Stimulated activated CD4-positive, alpha-beta T cell treated with anti-CD3 and anti-CD28 coated beads, Interleukin-2, amount 100 ng/mL, for 48 hours (primary cell): ENCODE results near the gene LRRC63.
"Not testable (repeated sequence)": the region's sequence is repeated elsewhere in the genome, so short reads cannot be mapped to it uniquely, and the experiment has no call there.

Source experiments
- DNase-seq, 2 donors: peaks; one replicate each; pipeline ENCODE4 v3.0.0-alpha.2; 2020

LRRC63 gene

DNA sequence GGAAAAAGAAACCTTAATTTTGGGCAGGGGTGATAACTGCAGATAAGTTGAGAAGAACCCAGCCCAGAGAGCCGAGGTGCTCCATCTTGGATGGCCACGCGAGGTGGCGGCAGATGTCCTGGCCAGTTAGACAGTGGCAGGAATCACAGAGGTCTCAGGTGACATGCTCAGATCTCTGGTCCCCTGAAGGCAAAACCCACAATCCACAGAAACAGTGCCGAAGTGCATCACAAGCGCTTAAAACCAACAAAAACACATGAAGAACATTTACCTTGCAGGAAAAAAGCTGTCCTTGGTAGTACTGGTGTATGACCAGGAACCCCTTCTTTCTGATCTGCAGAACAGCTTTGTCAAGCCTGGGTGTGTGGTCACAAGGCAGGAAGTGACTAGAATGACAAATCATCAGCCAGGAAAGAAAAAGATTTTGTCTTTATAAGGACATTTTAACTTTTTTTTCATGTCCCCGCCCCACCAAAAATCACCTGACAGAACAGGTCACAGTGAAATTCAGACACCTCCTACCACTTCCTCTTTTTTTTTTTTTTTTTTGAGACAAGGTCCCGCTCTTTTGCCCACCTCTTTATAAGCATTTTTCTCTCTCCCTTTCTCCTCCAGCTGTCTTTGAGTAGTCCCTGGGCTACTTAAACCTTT lies 29.8 kb upstream of the LRRC63 start, which contains the start of gene LCP1:
Gene LCP1 (minus strand): TSS at position 338 of the 651 bp plus-strand sequence. CDS start 22,515 bp downstream, outside the sequence.
- DNase-seq, result peak; percentile 54 to 61

DNA sequence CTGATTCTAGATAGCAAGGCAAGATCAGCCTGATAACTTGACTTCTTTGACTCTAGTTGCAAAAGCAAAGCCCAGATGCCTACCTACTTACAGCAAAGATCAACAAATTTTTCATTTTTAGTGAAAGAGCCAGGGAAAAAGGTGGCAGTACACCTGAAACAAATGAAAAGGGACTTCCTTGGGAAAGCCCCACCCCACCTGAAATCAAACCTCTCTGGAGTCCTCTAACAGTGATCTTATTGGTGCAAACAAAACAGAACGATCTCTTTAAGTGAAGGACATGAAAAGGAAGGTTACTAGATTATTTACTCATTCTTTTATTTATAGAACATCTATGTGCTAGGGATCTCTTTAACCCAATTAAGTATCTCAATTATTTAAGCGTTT lies 29.2 kb upstream of the LRRC63 start:
- no peak for DNase-seq

DNA sequence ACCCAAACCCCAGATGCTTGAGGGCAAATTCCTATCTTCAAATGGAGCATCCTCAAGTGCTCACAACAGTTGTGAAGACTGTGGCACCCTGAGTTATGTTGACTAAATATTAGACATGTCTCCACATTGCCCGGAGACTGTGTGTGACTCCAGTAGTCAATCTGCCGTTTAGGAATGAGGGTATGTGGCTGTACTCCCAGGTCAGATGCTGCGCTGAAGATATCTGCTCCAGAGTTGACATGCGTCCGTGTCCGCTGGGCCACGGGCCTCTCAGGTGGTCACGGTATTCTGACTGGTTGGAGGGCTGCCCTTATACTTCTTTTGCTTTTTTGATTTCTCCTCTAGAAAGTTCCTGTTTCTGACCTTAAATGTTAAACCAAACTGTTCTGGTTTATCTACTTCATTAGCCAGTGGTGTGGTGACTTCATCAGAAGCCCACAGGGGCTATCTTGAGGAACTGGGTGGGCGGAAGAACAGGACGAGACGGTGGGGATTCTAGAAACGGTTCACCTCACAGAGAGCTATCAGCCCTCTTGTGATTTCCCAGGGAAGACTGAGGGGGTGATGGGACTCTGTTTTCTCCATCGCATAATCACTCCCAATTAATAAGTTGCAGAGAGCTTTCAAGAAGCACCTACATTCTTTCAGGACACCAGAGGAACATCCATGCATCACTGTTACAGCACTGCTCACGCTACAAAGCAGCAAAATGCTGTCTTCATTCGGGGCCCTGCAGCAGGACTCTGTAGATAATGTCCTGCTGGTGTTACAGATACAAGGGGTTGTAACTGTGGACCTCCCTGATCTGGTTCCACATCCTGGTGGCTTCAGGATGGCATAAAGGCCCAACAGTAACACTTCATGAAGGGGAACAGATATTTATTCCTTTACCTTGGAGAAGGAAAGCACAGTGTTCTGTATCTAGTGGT lies 28.4 kb upstream of the LRRC63 start:
- no peak for DNase-seq

DNA sequence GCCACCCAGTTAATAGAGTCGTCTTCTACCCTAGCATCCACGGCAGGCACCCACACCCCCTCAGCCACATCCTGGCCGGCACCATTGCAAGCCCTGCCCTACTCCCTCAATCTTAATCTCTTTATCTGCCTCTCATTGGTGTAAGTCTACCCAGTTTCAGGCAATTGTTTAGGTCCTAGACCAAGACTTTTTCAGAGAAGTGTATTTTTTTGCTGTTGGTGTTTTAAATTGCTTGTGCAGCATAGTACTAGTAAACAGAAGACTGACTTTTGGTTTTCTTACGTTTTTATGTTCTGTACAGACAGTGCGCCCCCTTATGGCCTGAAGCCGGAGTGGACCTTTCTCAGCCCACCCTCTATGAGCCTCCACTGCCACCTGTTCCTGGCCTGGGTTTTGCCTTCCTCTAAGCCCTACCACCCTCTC lies 27.4 kb upstream of the LRRC63 start:
- peak; percentile 72 to 75 for DNase-seq

GRCh38 chr13:46185634-46186033 lies 26.1 kb upstream of the LRRC63 start:
- no peak for DNase-seq

GRCh38 chr13:46192412-46192811 lies 19.3 kb upstream of the LRRC63 start:
- DNase-seq, result no peak

DNA sequence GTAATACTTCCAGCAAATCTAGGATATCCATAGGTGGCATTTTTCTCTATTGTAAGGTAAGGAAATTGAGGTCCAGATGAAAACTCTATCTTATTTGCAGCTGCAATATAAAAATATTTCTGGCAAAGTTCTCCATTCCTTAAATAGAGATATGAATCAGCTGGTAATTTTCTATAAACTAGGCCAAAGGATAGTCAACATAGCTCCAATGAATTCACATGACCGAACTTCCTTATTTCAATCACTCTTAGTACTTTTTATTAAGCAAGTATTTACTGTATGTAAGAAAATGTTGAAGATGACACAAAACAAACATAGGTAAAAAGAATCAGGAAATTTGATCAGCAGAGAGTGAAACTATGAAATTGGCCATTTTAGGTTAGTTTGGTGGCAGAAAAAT lies 16.7 kb upstream of the LRRC63 start:
- DNase-seq, result no peak

DNA sequence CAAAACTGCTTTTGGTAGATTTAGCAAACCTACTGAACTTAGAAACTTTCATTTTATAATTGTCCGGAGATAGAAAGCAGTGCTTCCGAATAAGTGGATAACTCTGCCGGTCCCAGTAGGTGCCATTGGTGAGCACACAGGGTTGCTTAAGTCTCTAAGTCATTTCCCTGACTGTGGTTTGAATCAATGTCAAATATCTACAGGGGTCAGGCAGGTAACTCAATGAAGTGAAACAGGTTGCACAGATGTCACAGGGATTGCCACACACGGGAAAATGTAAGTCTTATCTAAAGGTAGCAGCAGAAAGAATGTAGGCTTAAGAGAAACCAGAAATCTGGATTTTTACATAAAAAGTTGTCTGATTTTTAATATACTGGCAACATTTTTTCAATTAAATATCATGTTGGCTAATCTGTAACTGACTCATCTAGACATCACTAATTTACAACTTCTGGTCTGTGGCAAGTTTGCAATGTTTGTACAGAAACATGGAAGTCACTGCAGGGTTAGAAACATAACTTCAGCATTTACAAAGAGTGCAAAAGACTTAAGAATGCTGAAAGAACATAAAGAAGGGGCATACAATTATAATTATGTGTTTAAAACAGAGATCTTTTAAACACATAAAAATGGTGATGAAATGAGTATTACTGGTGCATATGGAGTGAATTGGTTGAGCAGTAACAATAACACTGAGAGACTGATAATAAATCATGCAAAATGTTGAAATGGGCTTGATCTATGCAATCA lies 14.3 kb upstream of the LRRC63 start:
- DNase-seq, result no peak

GRCh38 chr13:46198696-46199193 lies 13.0 kb upstream of the LRRC63 start:
- no peak for DNase-seq

DNA sequence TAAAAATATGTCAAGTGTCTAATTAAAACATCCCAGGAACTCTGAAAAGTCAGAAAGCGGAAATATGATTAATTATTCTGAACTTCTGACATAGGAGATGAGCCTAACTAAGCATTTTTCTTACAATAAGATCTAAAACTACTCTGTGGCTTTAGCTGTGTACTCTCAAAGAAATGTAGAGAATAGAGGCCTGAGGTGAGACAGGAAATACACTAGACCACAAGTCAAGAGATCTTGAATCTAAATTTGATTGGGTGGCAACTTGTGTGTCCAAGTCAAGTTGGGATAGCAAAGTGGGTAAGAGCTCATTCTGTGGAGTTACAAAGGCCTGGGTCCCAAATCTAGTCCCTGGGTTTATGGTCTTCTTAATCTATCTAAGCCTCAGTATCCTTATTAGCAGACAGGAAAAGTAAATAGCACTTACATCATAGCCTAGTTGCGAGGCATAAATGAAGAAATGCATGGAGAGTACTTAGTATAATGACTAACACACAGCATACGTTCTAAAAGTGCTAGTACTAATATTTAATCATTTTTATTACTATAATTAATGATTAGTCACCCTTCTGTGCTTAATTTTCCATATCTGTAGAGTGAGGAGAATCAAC lies 9.4 kb upstream of the LRRC63 start:
- no peak for DNase-seq

GRCh38 chr13:46202966-46203365 lies 8.8 kb upstream of the LRRC63 start:
- DNase-seq, result no peak

DNA sequence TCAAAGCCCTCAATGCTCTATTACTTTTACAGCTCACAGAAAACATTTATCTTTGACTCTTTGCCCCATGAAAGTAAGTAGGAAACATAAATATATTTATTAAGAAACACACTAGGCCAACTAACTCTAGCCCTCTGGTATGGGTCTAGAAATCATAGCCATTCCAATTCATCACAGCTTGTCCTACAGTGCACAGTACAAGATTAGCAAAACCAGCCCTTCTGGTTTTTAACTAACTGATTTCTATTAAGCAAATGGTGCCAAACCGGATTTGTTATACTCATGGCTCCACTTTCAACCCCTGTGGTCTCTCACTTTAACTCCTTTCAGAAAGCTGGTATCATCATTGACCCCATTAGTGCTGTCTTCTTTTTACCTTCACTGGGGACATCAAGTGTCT lies 5.6 kb upstream of the LRRC63 start:
- no peak for DNase-seq

GRCh38 chr13:46207828-46208227 lies 3.9 kb upstream of the LRRC63 start:
- DNase-seq, result no peak

- no peak for DNase-seq
These were observed 1.2 kb upstream of the LRRC63 start for GRCh38 chr13:46210362-46211083.

DNA sequence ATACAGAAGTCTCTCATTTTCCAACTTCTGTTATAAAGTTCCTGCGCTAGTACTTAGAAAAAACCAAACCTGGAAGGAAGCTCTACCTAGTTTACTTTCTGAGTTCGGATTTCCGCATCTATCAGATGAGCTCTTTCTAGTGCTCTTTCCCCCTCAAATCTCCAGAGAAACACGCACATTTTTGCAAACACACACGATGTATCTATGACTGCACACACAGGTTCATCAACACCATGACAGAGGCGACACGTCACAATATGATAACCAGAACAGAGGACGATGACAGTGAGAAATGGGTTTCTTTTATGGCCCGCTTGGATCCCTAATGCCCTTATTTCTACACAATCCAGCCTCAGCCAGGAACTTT lies 629 bp upstream of the LRRC63 start:
- DNase-seq, result peak in 1 of 2 donors; percentile 23

- DNase-seq, result no peak
These were observed 1.5 kb downstream of the LRRC63 start for GRCh38 chr13:46213242-46213641.

DNA sequence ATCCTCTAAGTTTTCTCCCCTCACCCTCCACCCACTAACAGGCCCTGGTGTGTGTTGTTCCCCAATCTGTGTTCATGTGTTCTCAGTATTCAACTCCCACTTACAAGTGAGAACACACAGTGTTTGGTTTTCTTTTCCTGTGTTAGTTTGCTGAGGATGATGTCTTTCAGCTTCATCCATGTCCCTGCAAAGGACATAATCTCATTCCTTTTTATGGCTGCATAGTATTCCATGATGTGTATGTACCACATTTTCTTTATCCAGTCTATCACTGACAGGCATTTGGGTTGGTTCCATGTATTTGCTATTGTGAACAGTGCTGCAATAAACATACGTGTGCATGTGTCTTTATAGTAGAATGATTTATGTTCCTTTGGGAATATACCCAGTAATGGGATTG lies 3.0 kb downstream of the LRRC63 start:
- not testable (repeated sequence) for DNase-seq

GRCh38 chr13:46220234-46220633 lies 8.5 kb downstream of the LRRC63 start:
- not testable (repeated sequence) for DNase-seq

DNA sequence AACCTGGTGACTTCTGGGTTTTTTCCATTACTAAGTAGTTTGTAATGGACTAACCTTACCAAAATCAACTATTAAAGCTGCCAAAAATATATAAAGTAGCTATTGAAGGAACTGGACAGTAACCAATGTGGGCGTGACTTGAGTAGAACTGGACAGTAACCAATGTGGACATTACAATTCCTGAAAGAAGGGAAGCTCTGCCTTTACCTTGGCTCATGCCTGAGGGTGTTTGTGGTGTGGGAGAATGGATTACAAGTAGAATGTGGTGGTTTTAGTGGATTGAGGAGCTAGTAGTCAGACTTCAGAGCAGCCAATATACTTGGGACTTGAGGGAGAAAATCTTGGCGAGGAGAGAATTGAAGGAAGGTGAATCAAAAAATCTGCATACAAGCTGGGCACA lies 17.5 kb downstream of the LRRC63 start:
- DNase-seq, result no peak

DNA sequence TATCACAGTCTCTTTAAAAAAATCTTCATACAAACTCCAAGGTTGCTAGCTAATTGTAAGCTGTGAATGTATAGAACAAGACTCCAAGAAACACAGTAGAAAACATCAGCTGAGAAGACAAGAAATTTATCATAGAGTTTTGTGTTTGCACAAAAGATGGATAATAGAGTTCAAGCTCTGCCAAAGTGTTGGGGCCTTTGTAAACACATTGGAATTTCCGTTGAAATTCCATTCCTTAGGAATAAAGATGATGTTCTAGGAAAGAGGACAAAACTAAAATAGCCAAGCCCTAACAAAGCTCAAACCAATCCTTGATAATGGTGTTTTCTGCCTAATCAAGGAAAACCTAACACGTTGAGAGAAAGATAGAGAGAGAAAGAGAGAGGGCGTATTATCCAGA lies 20.6 kb downstream of the LRRC63 start:
- DNase-seq, result no peak

DNA sequence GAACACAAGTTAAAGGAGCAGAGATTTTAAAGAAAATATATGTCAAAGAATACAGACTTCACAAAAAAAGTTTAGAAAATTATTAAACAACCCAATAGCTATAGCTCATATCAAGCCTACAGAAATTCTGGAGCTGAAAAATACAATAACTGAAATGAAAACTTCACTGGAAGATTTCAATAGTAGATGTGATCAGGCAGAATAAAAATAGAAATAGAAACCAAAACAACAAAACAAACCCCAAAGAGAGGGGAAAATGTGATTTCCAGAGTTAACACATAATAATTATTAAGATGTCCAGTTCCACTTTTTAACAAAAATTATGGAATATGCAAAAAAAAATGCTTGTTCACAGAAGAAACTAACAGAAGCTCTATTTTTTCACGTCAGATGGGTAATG lies 23.6 kb downstream of the LRRC63 start:
- DNase-seq, result no peak

DNA sequence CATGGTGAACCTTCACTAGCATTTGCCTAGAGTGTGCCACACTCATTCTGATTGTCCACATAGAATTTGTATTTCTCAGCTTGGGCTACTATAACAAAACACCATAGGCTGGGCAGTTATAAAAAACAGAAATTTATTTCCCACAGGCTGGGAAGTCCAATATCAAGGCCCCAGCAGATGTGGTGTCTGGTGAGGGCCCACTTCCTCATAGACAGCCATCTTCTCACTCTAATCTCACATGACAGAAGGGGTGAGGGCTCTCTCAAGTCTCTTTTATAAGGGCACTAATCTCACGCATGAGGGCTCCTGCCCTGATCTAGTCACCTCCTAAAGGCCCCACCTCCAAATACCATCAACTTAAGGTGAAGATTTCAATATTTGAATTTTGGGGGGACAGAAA lies 53.6 kb downstream of the LRRC63 start:
- DNase-seq, result no peak
